PC-9 (cell line): ENCODE results near the gene RALGPS1. TPM values are rescaled to one million over a fixed set of nuclear protein-coding genes. Genes with fewer than 3 reads are reported as not detected.

Source experiments
- BruUV-seq: library from RNA; stranded (reverse); fragments of 400-500 nt; replicated peaks from 2 replicates; lab custom pipeline; 2021; lab: Mats Ljungman, UMichigan
- CTCF ChIA-PET: fragments of 300-600 bp; sonication (Branson Sonifier 250); formaldehyde crosslinking; loops from one replicate; lab custom pipeline; 2022; ENCODE audit warnings: antibody characterized with exemption; lab: Charles Lee
- POLR2A ChIA-PET: fragments of 300-600 bp; sonication (Branson Sonifier 250); formaldehyde crosslinking; loops from one replicate; lab custom pipeline; 2022; ENCODE audit warnings: antibody characterized with exemption; ENCODE audit not compliant: unreplicated experiment; lab: Charles Lee
- DNase-seq, 2 experiments: peaks; one replicate each; pipeline versions ENCODE4 v3.0.0 to v3.0.0-alpha.2; 2015 to 2022; ENCODE audit warnings: mixed read lengths in 1 of 2
- H2AFZ ChIP-seq: fragments of 200-600 bp; sonication (generic); 2 replicates; pipeline ENCODE4 v1.8.1; 2017; ENCODE audit warnings: antibody characterized with exemption
- H3F3A ChIP-seq: fragments of 200-600 bp; sonication (generic); 2 replicates; pipeline ENCODE4 v1.8.1; 2017; ENCODE audit warnings: antibody characterized with exemption, mild to moderate bottlenecking, low read depth; ENCODE audit not compliant: insufficient read depth
- H3K27ac ChIP-seq: fragments of 200-600 bp; sonication (generic); 2 replicates; pipeline ENCODE4 v1.6.1; 2016; ENCODE audit warnings: mixed run types
- H3K27me3 ChIP-seq: fragments of 200-600 bp; sonication (generic); 2 replicates; pipeline ENCODE4 v1.6.1; 2016; ENCODE audit warnings: low read depth, mixed run types; ENCODE audit not compliant: insufficient read depth
- H3K36me3 ChIP-seq: fragments of 200-600 bp; sonication (generic); 2 replicates; pipeline ENCODE4 v1.6.1; 2016; ENCODE audit warnings: low read depth, mixed run types
- H3K4me1 ChIP-seq: fragments of 200-600 bp; sonication (generic); replicated peaks from 2 replicates; pipeline ENCODE4 v1.6.1; 2016; ENCODE audit warnings: mixed run types; ENCODE audit not compliant: insufficient read depth
- H3K4me2 ChIP-seq: fragments of 200-600 bp; sonication (generic); 2 replicates; pipeline ENCODE4 v1.6.1; 2017; ENCODE audit warnings: mixed run types
- H3K4me3 ChIP-seq: fragments of 200-600 bp; sonication (generic); 2 replicates; pipeline ENCODE4 v1.6.1; 2016; ENCODE audit warnings: mixed run types
- H3K79me2 ChIP-seq: fragments of 200-600 bp; sonication (generic); 2 replicates; pipeline ENCODE4 v1.6.1; 2017; ENCODE audit warnings: low read depth, mixed run types
- H3K9me2 ChIP-seq: fragments of 200-600 bp; sonication (generic); 2 replicates; pipeline ENCODE4 v1.8.1; 2017; ENCODE audit warnings: mild to moderate bottlenecking; ENCODE audit not compliant: insufficient read depth
- H3K9me3 ChIP-seq: fragments of 200-600 bp; sonication (generic); 2 replicates; pipeline ENCODE4 v1.8.1; 2016; ENCODE audit warnings: low read depth; ENCODE audit not compliant: insufficient read depth
- H4K20me1 ChIP-seq: fragments of 200-600 bp; sonication (generic); 2 replicates; pipeline ENCODE4 v1.8.1; 2017; ENCODE audit not compliant: insufficient read depth
- EZH2 ChIP-seq: fragments of 200-600 bp; sonication (generic); IDR thresholded peaks from 2 replicates; pipeline ENCODE4 v1.8.0; 2017; ENCODE audit warnings: antibody characterized with exemption, low read depth
- intact Hi-C: fragments of 100-400 bp; cut with micrococcal nuclease; formaldehyde crosslinking; loops from one replicate; pipeline ENCODE4 v1.10.0; 2022; ENCODE audit not compliant: unreplicated experiment
- total RNA-seq: library from RNA; stranded (reverse); gene quantifications from 2 replicates; pipeline ENCODE4 v1.2.3, GENCODE V29; 2021
- TF ChIP-seq, protein P1 (sequence below): fragments of 200-600 bp; sonication (generic); conservative IDR thresholded peaks from 2 replicates; pipeline ENCODE4 v1.6.1; 2017; ENCODE audit warnings: mixed run types, antibody characterized with exemption, mild to moderate bottlenecking, moderate library complexity

The RALGPS1 gene
- total RNA-seq, 1 experiment from 2014 or later: 23.3 TPM

DNA sequence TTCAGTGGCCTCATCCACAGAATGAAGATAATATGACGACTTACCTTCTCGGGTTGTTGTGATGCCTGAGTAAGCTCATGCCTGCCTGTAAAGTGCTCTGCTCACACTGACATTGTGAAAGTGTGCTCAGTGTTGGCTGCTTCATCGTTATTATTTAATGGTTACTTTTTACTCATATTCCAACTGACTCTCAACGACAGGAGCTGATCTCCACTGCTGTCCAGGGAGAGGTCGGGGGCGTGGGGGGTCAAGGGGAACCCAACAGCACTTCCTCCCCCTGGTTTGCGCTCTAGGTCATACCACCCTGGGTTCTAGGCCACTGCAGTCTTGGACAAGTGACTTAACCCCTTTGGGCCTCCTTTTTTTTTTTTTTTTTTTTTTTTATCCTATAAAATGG lies 260.7 kb downstream of the RALGPS1 start:
- Histone ChIP-seq H3K4me3 (no peak overlapping the region), H3K4me1 (no peaks in the 10 kb centered on the region), H3K79me2 (no peaks in the 10 kb centered on the region), H3K9me2 (no peaks in the 10 kb centered on the region), H3K4me2 (no peak overlapping the region), H3F3A (no peaks in the 10 kb centered on the region), H2AFZ (no peak overlapping the region), H3K27me3 (no peaks in the 10 kb centered on the region), H3K9me3 (no peaks in the 10 kb centered on the region), H4K20me1 (no peaks in the 10 kb centered on the region), H3K27ac (no peak overlapping the region), H3K36me3 (no peaks in the 10 kb centered on the region)
- TF ChIP-seq, protein P1, sequence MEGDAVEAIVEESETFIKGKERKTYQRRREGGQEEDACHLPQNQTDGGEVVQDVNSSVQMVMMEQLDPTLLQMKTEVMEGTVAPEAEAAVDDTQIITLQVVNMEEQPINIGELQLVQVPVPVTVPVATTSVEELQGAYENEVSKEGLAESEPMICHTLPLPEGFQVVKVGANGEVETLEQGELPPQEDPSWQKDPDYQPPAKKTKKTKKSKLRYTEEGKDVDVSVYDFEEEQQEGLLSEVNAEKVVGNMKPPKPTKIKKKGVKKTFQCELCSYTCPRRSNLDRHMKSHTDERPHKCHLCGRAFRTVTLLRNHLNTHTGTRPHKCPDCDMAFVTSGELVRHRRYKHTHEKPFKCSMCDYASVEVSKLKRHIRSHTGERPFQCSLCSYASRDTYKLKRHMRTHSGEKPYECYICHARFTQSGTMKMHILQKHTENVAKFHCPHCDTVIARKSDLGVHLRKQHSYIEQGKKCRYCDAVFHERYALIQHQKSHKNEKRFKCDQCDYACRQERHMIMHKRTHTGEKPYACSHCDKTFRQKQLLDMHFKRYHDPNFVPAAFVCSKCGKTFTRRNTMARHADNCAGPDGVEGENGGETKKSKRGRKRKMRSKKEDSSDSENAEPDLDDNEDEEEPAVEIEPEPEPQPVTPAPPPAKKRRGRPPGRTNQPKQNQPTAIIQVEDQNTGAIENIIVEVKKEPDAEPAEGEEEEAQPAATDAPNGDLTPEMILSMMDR: no peak
- no peak for TF ChIP-seq EZH2
- BruUV-seq: no TSS peak
- intact Hi-C loops: no loop called here
- ChIA-PET CTCF (no interaction called here), POLR2A (no interaction called here)
- DNase-seq: no peak

DNA sequence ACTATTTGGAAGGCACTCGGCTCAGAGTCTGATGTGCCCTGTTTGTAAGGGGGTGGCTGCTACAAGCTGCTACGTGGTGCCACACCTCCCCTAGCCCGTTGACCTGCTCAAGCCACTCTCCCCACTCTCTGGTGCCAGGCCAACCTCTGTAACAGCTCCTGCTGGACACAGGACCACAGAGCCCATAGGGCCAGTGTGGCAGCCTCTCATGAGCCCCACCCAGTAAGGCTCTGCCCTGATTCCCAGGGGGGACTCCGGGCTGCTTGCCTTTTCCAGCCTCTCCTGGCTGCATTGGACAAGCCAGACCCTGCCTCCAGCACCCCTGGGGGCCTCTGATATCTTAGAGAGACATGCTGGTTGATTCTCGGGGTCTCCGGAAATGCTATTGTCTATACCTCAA lies 261.2 kb downstream of the RALGPS1 start:
- no peak overlapping the region for H2AFZ ChIP-seq
- H3K9me2 ChIP-seq: no peaks in the 10 kb centered on the region
- ChIA-PET CTCF (no interaction called here), POLR2A (interaction anchor here (0.7 kb wide), 1 partner anchor 81 kb away, joined by 3 read pairs; no protein-coding TSS in a partner anchor)
- no peaks in the 10 kb centered on the region for H3K27me3 ChIP-seq
- H3K4me3 ChIP-seq: no peak overlapping the region
- H3K36me3 ChIP-seq: no peaks in the 10 kb centered on the region
- DNase-seq: no peak
- no peaks in the 10 kb centered on the region for H3F3A ChIP-seq
- no peaks in the 10 kb centered on the region for H4K20me1 ChIP-seq
- no peak overlapping the region for H3K4me2 ChIP-seq
- TF ChIP-seq, protein P1: no peak
- no peak for TF ChIP-seq EZH2
- H3K27ac ChIP-seq: no peak overlapping the region
- no peaks in the 10 kb centered on the region for H3K9me3 ChIP-seq
- BruUV-seq: no TSS peak
- intact Hi-C loops: no loop called here
- no peaks in the 10 kb centered on the region for H3K79me2 ChIP-seq
- H3K4me1 ChIP-seq: no peaks in the 10 kb centered on the region

GRCh38 chr9:127176631-127177030 lies 262.0 kb downstream of the RALGPS1 start:
- H3F3A ChIP-seq: no peaks in the 10 kb centered on the region
- no peaks in the 10 kb centered on the region for H3K36me3 ChIP-seq
- ChIA-PET POLR2A (interaction anchor here (0.7 kb wide), 2 partner anchors 82 to 595 kb away, joined by 3 read pairs; no protein-coding TSS in a partner anchor), CTCF (no interaction called here)
- no peaks in the 10 kb centered on the region for H3K4me1 ChIP-seq
- no peaks in the 10 kb centered on the region for H3K9me2 ChIP-seq
- H2AFZ ChIP-seq: no peak overlapping the region
- no peaks in the 10 kb centered on the region for H4K20me1 ChIP-seq
- no peak for TF ChIP-seq EZH2
- TF ChIP-seq, protein P1: no peak
- DNase-seq: no peak
- no peak overlapping the region for H3K27ac ChIP-seq
- no TSS peak for BruUV-seq
- H3K79me2 ChIP-seq: no peaks in the 10 kb centered on the region
- no peaks in the 10 kb centered on the region for H3K9me3 ChIP-seq
- no peak overlapping the region for H3K4me3 ChIP-seq
- no peak overlapping the region for H3K4me2 ChIP-seq
- H3K27me3 ChIP-seq: no peaks in the 10 kb centered on the region
- intact Hi-C loops: no loop called here
